ENCODE results near the gene COL20A1.

COL20A1 gene

DNA sequence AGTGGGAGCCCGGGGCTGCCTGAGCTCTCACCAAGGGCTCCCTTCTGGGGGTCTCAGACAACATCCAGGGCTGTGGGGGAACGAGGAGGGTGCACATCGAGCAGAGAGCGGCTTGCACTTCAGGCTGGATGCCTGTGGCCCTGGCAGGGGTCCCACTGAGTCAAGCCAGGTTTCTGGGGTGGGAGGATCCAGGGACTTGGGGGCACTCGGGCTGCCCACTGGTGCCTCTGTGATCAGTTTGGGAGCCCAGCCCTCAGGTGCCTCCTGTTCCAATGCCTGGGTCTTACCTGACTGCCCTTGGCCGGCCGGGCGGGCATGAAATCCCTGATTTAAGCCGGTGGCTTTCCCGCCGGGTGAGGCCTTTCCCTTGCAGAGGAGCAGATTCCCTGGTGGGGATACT is 470 bp downstream of the COL20A1 start:
- no peak for TF ChIP-seq ZFX (IDR thresholded peaks at IDR 0.05; ENCODE audit: borderline replicate concordance)
- TF ChIP-seq, protein P1, sequence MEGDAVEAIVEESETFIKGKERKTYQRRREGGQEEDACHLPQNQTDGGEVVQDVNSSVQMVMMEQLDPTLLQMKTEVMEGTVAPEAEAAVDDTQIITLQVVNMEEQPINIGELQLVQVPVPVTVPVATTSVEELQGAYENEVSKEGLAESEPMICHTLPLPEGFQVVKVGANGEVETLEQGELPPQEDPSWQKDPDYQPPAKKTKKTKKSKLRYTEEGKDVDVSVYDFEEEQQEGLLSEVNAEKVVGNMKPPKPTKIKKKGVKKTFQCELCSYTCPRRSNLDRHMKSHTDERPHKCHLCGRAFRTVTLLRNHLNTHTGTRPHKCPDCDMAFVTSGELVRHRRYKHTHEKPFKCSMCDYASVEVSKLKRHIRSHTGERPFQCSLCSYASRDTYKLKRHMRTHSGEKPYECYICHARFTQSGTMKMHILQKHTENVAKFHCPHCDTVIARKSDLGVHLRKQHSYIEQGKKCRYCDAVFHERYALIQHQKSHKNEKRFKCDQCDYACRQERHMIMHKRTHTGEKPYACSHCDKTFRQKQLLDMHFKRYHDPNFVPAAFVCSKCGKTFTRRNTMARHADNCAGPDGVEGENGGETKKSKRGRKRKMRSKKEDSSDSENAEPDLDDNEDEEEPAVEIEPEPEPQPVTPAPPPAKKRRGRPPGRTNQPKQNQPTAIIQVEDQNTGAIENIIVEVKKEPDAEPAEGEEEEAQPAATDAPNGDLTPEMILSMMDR (IDR thresholded peaks at IDR 0.05) = no peak
- no peak overlapping the region for H3K27ac ChIP-seq

DNA sequence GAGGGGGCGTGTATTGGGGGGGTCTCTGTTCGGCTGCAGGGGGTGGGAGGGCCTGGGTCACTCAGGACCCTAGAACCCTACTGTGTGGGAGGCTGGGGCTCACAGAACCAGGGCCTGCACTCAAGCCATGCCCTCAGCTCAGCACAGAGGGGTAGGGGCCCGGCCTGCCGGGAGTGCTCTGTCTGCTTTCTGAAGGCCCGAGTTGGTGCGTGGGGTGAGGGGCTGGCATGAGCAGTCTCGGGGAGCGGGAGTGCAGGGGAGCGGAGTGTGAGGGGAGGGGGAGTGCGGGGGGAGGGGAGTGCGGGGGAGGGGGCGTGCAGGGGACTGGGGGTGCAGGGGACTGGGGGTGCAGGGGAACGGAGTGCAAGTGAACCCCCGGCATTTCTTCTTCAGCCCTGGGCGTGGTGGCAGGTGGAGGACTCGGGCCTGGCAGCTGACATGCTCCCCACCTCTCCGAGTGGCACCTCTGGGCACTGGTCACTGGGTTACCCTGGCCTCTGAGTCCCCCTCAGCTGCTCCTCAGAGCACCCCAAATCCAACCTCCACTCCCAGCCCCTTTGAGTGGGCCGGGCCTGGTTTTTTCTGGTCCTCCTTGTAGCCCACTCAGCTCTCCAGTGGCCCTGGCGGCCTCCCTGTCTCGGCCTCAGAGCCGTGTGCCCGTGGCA is 1.0 kb downstream of the COL20A1 start:
- H3K27ac ChIP-seq = no peak overlapping the region
- no peak for TF ChIP-seq ZFX (IDR thresholded peaks at IDR 0.05; ENCODE audit: borderline replicate concordance)
- TF ChIP-seq, protein P1 (IDR thresholded peaks at IDR 0.05) = no peak

DNA sequence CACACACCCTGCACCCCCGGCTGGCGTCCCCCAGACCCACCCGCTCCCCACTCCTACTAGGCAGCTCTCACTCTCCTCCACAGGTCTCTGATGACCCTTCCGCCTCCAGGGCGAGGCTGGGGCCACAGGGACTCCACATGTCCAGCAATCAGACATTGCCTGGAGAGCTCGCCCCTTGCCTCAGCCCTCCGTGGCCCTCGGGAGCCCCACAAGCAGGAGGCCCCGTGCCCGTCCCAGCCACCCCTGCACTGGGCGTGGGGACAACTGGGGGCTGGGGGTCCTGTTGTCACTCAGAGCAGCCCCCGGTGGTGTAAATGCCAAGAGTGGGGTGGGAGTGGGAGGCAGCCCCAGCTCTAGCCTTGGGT is 1.5 kb downstream of the COL20A1 start:
- TF ChIP-seq, protein P1 (IDR thresholded peaks at IDR 0.05) = no peak
- TF ChIP-seq ZFX (IDR thresholded peaks at IDR 0.05; ENCODE audit: borderline replicate concordance) = no peak
- H3K27ac ChIP-seq = no peak overlapping the region

DNA sequence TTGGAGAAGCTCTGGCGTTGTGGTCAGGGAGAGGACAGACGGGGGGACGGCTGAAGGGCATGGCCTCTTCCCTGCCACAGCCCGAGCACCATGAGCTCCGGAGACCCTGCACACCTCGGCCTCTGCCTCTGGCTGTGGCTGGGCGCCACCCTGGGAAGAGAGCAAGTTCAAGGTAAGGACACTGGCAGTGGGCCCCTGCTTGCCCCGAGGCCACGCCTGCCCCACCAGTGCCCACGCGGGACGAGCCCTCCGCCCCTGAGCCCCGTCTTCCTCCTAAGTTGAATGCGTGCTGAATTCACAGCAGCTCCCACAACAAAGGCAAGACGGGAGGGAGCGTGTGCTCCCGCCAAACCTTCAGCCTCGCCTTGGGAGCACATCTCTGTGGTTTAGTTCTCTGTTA is 2.0 kb downstream of the COL20A1 start:
- TF ChIP-seq, protein P1 (IDR thresholded peaks at IDR 0.05) = no peak
- TF ChIP-seq ZFX (IDR thresholded peaks at IDR 0.05; ENCODE audit: borderline replicate concordance) = no peak
- no peak overlapping the region for H3K27ac ChIP-seq

DNA sequence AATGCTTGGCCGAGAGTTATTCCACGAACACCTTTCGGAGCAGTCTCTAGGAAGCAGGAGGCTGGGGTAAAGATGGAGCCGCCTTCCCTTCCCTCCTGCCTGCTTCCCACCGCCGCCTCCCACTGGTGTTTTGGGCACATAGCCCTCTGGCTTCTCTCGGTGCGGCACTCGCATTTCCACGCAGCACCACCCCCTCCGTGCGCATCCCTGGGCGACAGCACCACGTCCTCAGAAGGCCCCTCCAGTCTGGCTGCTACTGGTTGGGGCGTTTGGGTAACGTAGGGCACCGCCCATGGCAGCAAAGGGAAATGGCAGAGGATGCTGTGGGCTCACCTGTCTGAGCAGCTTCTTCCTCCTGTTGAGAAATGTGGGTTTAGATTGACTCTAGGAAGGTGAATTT is 2.4 kb downstream of the COL20A1 start:
- TF ChIP-seq, protein P1 (IDR thresholded peaks at IDR 0.05) = 0 out of 2 replicates have a peak, but pooled peaks have one; percentile 10
- TF ChIP-seq ZFX (IDR thresholded peaks at IDR 0.05; ENCODE audit: borderline replicate concordance) = no peak
- H3K27ac ChIP-seq = no peak overlapping the region

DNA sequence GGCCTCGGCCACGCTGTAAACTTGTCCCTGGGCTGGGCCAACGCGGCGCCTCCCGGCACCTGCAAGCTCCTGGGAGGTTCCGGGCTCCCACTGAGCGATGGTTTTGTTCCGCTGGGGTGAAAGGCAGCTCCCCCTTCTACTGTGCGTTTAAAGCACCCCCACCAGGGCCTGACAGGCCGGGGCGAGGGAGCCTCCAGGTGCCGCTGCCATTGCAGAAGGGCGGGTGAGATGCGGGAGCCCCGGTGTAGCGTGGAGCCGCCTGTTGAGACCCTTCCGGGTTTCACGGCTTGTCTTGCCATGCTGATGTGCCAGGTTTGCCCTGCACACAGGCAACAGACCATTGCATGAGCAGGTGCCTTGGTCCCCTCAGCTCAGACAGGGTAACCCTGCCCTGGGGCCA is 2.9 kb downstream of the COL20A1 start:
- TF ChIP-seq, protein P1 (IDR thresholded peaks at IDR 0.05) = no peak
- TF ChIP-seq ZFX (IDR thresholded peaks at IDR 0.05; ENCODE audit: borderline replicate concordance) = no peak
- no peak overlapping the region for H3K27ac ChIP-seq

DNA sequence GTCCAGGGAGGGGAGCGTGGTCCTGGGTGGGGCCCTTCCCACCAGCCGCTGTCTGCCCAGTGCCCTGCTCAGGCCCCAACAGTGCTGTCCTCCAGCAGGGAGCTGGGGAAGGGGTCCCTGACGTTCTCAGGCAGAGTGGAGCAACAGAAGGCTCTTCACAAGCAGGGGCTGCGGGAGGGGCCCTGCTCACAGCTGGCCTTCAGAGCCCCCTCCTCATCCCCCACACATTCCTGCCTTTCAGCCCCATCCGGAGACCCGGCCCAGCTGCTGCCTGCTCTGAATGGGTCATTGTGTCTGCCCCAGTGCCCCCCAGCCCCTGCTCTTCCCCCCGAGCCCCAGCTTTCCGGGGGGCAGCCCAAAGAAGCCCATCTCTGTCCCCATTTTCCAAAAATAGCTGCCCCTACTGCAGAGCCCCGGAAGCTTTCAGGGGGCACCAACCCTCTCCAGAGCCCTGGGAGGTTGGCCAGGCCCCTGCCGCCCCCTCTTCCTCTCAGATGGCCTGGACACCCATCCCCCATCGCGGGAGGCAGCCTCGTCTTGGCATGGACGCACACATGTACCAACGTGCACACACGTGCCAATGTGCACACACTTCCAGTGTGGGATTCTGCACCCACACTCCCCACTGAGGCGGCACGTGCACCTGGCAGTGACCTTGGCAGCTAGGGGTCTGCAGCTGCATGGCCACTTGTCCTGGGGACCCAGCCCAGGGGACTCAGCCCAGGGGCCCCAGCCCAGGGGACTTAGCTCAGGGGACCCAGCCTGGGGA is 3.7 kb downstream of the COL20A1 start:
- TF ChIP-seq ZFX (IDR thresholded peaks at IDR 0.05; ENCODE audit: borderline replicate concordance) = no peak
- TF ChIP-seq, protein P1 (IDR thresholded peaks at IDR 0.05) = no peak
- no peak overlapping the region for H3K27ac ChIP-seq

All from 22Rv1 (cell line).